Pulmonary artery endothelial cell (primary cell): Measurements from ENCODE around the gene PLAAT4. TPM values are rescaled to one million over a fixed set of nuclear protein-coding genes. Genes with fewer than 3 reads are reported as not detected.
"Not testable (repeated sequence)": the region's sequence is repeated elsewhere in the genome, so short reads cannot be mapped to it uniquely, and the experiment has no call there.

Experiments
- DNase-seq: peaks from one replicate; pipeline ENCODE4 v3.0.0-alpha.2; 2011; ENCODE audit warnings: low read depth, low spot score
- total RNA-seq: library from RNA; depleted of rRNA; stranded (reverse); fragments of >200 nt; gene quantifications from 2 replicates; pipeline ENCODE4 v1.2.3, GENCODE V29; 2014

PLAAT4 gene
- total RNA-seq, 1 donor from 2014 or later: 4.2 TPM

DNA sequence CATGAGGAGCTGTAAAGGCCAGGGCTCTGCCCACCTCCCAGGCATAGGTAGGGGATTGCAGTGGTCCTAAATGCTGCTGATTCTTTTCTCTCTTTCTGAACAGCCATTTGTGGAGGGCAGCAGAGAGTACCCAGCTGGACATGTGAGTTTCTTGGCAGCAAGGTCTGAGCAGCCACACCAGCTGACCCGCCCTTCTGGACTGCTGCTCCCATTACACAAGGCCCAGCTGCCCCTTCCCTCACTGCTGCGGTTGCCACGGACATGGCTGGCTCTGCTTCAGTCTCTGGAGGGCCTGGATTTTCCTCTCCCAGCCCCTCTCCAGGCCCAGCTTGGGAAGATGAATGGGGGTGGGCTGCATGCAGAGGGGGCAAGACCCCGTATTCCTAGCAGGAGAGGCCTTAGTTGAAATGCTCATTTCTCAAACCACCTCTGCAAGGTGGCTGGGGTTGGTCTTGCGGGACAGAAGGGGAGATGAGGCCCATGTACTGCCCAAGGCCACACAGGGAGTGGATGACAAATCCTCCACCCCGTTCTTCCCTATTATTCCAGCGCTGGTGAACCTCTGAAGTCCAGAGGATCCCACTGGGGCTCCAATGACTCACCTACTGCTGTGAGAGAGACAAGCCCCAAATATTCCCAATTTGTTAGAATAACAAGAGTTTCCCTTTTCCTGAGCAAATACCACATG lies 26.1 kb upstream of the PLAAT4 start:
- no peak for DNase-seq

DNA sequence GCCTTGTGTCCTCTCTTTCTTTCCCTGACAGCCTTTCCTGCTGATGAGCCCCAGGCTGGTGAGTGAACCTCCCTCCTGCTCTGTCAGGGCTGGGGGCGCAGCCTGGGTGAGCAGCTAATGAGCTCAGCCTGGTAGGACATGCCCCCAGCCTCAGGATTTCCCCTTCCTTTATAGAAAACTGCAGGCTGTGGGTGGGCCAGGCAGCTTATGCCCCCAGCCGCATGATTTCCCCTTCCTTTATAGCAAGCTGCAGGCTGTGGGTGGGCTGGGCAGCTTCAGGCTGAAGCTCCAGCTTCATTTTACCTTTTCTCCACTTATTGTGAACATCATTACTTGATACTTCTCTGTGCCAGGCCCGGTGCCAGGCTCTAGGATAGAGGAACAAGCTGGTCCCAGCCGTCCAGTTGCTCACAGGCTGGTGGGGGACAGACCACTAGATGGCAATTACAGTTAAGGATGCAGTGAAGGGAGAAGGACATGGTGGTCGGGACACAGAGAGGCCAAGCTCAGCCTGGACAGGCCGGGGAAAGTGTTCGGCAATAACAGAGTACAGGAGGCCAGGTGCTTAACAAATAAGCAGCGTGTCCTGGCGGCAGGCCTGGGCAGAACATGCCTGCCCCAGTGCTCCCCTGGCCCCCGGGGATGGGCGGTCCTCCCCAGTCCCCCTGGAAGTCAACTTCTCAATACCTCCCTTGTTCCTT lies 25.4 kb upstream of the PLAAT4 start:
- no peak for DNase-seq

DNA sequence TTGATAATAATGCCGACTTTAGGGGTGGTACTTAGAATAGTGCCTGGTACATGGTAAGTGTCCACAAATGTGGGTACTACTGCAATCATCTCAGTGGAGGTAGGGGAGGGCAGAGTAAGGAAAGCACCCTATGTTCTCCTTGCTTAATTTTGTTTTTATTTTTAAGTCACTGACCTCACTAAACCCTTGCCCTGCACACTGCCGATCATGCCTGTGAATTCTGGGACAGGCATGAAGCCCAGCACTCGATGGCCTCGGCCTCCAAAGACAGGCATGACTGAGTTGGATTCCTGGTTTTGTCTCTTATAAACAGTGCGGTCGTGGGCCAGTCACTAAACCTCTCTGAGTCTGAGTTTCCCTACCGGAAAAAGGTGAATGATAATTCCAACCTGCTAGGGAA lies 23.8 kb upstream of the PLAAT4 start:
- no peak for DNase-seq

DNA sequence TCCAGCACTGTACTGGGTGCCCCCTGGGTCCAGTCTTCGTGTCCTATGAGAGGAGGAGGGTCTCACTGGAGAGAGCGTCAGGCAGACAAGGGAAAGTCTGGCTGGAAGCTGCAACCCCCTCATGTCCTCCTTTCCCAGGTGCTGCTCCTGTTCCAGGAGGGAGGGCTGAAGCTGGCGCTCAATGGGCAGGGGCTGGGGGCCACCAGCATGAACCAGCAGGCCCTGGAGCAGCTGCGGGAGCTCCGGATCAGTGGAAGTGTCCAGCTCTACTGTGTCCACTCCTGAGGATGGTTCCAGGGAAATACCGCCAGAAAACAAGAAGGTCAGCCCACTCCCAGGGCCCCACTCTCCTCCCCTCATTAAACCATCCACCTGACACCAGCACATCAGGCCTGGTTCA lies 20.5 kb upstream of the PLAAT4 start:
- DNase-seq: no peak

DNA sequence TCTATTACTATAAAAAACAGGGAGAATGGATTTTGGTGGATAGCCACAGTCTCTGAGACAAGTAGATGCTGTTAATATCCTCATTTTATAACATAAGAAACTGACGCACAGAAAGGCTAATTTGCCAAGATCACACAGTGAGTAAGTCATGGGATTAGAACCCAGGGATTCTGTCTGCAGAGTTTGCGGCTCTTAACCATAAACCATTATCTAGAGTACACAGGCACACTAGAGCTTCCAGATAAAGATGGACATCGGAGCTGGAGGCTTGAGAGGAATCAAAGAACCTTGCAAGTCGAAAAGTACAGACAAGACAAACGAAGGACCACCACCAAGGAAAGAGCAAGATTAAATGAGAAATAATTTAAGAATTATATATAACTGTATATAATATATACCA lies 19.5 kb upstream of the PLAAT4 start:
- no peak for DNase-seq

DNA sequence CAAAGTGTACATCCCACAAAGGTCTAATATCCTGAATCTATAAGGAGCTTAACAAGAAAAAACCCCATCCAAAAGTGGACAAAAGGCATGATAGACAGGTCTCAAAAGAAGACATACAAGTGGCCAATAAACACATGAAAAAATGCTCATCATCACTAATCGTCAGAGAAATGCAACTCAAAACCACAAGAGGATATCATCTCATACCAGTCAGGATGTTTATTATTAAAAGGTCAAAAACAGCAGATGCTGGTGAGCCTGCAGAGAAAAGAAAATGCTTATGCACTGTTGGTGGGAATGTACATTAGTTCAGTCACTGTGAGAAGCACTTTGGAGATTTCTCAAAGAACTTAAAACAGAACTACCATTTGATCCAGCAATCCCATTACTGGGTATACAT lies 18.1 kb upstream of the PLAAT4 start:
- DNase-seq: no peak

DNA sequence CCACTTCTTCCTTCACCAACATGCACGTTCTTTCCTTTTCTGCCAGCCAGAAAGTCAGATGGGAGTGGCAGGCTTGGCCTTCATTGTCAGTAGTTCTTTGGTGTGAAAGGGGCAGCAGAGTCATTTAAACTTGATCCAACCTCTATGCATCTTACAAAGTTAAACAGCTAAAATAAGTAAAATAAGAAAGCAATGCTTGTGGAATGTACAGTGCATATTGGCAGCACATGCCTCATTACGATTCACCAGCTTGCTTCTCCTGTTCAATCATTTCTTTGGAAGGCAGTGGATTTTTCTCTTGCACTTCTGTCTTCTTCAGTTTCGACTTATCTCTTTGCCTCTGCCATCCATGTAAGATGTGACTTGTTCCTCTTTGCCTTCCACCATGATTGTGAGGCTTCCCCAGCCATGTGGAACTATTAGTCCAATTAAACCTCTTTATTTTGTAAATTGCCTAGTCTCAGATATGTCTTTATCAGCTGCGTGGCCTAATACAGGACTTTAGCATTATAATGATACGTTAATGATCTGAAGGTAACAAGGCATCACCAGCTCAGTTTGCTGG lies 15.9 kb upstream of the PLAAT4 start:
- DNase-seq: no peak

DNA sequence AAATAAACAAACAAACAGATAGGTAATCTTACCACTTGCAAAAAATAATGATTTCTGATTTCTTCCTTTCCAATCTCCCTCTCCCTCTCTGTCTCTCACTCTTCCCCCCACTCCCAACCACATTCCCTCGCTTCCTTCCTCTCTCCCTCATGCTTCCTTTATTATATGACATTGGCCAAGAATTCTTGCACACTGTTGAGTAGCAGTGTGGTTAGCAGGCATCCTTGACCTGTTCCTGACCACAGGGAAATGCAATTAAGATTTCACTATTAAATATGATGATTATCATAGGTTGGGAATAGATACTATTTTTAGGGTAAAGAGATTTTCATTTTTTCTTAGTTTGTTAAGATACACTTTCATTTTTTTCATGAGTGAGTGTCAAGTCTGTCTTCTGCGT lies 14.7 kb upstream of the PLAAT4 start:
- DNase-seq: no peak

DNA sequence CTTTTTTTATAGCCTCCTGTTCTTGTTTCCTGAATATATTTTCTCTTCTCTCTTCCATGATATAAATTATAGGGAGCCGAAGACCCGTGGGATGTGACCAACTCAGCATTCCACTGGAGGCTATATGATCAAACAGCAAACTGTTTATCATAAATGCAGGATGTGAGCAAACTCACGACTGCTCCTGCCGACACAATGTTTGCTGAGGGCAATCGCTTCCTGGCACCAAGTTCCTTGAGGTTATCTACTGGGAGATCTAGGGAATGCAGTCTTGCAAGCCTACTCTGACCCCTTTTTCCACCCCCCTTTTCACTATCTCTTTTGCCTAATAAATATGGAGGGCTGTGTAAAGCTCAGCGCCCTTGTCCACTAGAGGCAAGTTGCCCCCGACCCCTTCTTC lies 13.5 kb upstream of the PLAAT4 start:
- no peak for DNase-seq

DNA sequence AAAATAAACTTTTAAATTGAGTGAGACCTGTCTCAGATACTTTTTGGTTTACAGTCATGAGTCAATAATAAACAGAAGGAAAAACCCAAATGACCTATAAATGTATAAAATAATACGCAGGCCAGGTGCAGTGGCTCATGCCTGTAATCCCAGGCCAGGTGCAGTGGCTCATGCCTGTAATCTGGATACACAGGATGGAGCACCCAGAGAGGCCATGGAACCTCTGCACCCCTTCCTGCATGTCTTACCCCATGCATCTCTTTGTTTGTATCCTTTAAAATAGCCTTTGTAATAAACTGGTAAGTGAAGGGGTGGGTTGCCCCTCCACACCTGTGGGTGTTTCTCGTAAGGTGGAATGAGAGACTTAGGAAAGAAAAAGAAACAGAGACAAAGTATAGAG lies 8.9 kb upstream of the PLAAT4 start:
- DNase-seq: no peak

DNA sequence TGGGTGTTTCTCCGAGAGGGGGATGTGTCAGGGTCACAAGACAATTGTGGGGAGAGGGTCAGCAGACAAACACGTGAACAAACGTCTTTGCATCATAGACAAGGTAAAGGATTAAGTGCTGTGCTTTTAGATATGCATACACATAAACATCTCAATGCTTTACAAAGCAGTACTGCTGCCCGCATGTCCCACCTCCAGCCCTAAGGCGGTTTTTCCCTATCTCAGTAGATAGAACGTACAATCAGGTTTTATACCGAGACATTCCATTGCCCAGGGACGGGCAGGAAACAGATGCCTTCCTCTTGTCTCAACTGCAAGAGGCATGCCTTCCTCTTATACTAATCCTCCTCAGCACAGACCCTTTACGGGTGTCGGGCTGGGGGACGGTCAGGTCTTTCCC lies 8.5 kb upstream of the PLAAT4 start:
- DNase-seq: not testable (repeated sequence)

DNA sequence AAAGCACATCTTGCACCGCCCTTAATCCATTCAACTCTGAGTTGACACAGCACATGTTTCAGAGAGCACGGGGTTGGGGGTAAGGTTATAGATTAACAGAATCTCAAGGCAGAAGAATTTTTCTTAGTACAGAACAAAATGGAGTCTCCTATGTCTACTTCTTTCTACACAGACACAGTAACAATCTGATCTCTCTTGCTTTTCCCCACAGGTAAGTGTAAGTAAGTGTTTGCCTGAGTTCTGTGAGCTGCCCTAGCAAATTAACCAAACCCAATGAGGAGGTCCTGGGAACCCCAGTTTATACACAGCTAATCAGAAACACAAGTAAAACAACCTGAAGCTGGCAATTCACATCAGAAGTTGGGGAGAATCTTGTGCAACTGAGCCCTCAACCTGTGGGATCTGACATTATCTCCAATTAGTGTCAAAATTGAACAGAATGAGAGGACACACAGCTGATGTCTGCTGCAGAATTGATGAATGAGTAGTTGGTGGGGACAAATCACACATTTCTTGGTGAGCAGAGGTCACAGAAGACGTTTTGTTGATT lies 7.8 kb upstream of the PLAAT4 start:
- not testable (repeated sequence) for DNase-seq

DNA sequence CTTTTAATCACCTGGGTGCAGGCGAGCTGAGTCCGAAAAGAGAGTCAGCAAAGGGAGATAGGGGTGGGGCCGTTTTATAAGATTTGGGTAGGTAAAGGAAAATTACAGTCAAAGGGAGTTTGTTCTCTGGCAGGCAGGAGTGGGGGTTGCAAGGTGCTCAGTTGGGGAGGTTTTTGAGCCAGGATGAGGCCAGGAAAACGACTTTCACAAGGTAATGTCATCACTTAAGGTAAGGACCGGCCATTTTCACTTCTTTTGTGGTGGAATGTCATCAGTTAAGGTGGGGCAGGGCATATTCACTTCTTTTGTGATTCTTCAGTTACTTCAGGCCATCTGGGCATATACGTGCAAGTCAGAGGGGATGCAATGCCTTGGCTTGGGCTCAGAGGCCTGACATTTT lies 7.2 kb upstream of the PLAAT4 start:
- DNase-seq: not testable (repeated sequence)

DNA sequence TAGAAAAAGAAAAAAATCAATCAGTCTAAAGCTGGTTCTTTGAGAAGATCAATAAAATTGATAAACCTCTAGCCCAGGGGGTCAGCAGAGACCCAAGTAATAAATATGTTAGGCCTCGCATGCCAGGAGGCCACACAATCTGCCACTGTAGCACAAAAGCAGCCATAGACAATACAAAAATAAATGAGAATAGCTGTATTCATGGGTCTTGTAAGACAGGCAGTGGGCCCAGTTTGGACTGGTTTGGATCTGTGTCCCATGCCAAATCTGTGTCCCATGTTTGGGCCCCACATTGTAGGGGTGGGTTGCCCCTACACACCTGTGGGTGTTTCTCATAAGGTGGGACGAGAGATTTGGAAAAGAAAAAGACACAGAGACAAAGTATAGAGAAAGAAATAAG lies 6.6 kb upstream of the PLAAT4 start:
- DNase-seq: no peak

DNA sequence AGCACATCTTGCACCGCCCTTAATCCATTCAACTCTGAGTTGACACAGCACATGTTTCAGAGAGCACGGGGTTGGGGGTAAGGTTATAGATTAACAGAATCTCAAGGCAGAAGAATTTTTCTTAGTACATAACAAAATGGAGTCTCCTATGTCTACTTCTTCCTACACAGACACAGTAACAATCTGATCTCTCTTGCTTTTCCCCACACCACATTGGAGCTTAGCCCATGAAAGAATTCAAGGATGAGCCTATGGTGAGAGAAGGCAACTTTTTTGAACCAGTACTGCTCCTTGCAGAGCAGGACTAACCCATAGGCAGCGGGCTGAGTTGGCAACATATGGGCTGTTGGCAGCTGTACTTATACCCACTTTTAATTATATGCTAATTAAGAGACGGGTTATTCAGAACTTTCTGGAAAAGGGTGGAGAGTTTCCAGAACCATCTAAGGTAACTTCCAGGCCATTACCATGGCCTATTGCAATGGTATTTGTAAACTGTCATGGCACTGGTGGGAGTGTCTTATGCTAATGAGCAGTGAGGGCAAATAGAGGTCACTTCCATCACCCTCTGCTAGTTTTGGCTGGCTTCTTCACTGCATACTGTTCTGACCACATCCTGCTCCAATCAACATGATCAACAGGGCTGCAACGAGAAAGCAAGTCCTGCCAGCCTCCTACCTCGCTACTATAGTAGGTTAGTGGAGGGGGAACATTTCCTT lies 5.4 kb upstream of the PLAAT4 start:
- DNase-seq: not testable (repeated sequence)

DNA sequence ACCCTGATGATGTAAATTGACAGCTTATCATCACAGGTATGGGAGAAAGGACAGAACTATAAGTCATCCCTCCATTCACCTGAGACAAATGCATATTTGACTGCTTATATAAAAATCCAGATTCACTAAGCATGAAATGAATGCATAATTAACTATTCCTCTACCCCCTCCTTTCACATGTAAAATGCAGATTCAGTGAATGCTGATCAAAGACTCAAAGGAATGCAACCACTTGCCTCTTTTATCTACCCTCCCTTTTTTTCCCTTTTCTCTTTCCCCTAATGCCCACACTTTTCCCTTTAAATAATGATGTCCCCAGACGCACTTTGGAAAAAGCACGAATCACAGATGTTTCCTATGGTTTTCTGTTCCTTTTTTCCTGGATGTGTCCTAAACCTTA lies 4.5 kb upstream of the PLAAT4 start:
- DNase-seq: no peak

DNA sequence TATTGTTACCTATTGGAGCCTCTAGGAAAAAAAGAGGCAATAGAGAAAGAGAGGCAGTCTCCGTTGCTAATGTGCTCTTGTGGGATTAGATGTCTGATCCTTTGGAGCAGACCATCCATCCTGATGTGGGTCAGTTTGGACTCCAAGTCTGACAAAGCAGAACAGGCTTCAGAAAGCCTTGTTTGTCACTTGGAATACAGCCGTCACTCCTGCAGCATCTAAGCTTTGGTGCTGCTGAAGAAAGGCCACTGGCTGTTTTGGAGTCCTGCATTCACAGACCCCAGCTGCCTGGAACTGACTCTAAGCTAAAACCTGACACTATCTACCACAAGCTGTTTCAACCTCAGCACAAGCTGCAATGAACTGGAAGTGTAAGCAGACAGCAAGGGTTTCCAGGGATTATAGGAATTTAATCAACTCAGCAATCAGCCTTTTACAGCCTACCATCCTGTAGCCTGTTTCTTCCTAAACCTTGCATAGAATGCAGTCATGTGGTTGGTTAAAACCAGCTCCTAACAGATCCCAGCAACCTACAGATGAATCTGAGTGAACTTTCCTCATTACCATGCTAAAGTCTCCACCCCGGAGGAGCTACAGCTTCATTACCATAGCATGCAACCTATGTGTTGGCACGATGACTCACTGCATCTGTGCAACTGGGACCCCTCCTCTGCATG lies 3.7 kb upstream of the PLAAT4 start:
- no peak for DNase-seq

DNA sequence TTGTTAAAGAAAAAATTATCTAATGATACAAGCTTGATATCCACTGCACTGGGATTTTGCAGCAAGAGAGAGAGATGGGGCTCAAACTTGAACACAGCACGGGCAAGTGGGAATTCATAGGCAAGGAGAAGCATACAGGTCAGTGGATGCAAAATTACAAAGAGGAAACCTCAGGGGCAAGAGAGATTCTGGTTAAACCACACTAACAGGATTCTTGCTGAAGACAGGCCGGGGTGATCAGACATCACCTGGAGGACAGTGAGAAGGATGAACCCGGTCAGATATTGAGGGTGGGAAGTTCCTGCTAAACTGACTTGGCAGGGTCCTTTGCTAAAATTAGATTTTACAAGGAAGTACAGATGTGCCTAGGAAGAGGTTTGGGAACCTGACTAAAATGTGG lies 2.5 kb upstream of the PLAAT4 start:
- DNase-seq: no peak

DNA sequence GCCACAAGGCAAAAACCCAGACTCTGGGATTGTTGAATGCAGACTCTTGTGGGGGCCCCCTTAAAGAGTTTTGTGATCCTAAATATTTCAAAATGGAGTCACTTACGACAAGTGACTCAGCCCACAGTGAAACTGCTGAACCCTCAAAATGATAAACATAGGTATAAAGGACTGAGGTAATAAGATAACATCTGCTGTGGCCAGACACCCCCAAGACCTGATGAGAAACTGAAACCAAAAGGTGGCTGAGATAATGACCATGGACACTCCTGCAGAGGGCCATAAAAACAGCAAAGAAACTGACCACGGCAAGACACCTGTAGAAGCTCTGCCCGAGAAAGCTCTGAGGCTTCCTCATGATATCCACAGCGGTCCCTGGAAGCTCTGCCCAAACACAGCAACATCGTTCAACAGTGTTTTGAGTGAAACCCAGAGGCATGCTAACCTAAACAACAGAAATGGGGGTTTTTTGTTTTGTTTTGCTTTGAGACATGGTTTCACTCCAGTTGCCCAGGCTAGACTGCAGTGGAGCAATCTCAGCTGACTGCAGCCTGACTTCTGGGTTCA lies 1.6 kb upstream of the PLAAT4 start:
- no peak for DNase-seq

DNA sequence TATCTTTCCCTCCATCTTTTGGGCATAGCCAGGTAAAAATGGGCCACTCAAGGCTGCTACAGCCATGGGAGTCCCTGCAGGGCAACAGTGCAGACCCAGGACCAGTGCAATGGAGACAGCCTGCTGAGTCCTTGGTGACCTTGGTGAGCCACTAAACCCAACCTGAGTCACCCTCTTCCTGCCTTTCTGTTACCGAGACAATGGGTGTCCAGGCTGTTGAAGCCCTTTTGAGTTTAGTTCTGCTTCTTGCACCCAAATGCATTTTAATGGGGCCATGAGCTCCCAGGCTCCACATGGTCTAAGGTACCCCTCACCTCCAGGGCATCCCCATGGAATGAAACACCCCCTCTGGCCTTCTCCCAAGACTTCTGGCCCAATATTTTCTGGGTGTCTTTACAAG lies 874 bp upstream of the PLAAT4 start:
- DNase-seq: no peak
